Activated T-helper 17 cell treated with anti-CD3 and anti-CD28 coated beads, Interleukin-2, amount 50 U/mL, for 72 hours (primary cell): ENCODE results near the gene NRBP1. TPM values are rescaled to one million over a fixed set of nuclear protein-coding genes. Genes with fewer than 3 reads are reported as not detected.

Source experiments
- ATAC-seq: fragments of 150-1000 bp; cut with Tn5 transposase; replicated peaks from 2 replicates; pipeline ENCODE4 v1.10.0; 2021; ENCODE audit warnings: mild to moderate bottlenecking, moderate library complexity
- H3K27ac Mint-ChIP-seq: one replicate; pipeline ENCODE4 v1.8.0; 2022; ENCODE audit warnings: mixed read lengths
- H3K27me3 Mint-ChIP-seq: one replicate; pipeline ENCODE4 v1.8.0; 2022; ENCODE audit warnings: mixed read lengths
- H3K36me3 Mint-ChIP-seq: one replicate; pipeline ENCODE4 v1.8.0; 2022; ENCODE audit warnings: low read depth, mild to moderate bottlenecking, mixed read lengths
- H3K4me1 Mint-ChIP-seq: one replicate; pipeline ENCODE4 v1.8.0; 2022; ENCODE audit warnings: mixed read lengths
- H3K4me3 Mint-ChIP-seq: one replicate; pipeline ENCODE4 v1.8.0; 2022; ENCODE audit warnings: mild to moderate bottlenecking, mixed read lengths
- H3K9me3 Mint-ChIP-seq: one replicate; pipeline ENCODE4 v1.8.0; 2022; ENCODE audit warnings: mixed read lengths
- total RNA-seq, 2 donors: library from RNA; stranded (reverse); gene quantifications; one replicate each; pipeline ENCODE4 v1.2.3, GENCODE V29; 2022

NRBP1 gene
- total RNA-seq: 10 to 100 TPM; 65.2 to 76.1 TPM

GRCh38 chr2:27428213-27428977 is at the start of gene NRBP1:
NRBP1 (plus strand) TSS chr2:27428631; CDS start chr2:27433274, 4,643 bp downstream.
- no peaks in the 10 kb centered on the region for H3K9me3 Mint-ChIP-seq
- peak within 1 kb of the TSS; percentile 98 for H3K27ac Mint-ChIP-seq
- peak; percentile 89 for ATAC-seq

GRCh38 chr2:27378809-27379290 is 49.6 kb upstream of the NRBP1 start:
- no peak for ATAC-seq
- Mint-ChIP-seq H3K4me1 (peaks cover 11% of the 10 kb centered on the region), H3K9me3 (no peaks in the 10 kb centered on the region), H3K27me3 (no peaks in the 10 kb centered on the region), H3K36me3 (peaks cover 100% of the 10 kb centered on the region), H3K27ac (peak overlapping the region; percentile 95), H3K4me3 (peak overlapping the region; percentile 94)

More at GRCh38 chr2:27428213-27428977, at the start of gene NRBP1:
- Mint-ChIP-seq H3K4me1 (peaks cover 18% of the 10 kb centered on the region), H3K4me3 (peak within 1 kb of the TSS; percentile 98), H3K36me3 (peaks cover 44% of the 10 kb centered on the region), H3K27me3 (no peaks in the 10 kb centered on the region)

GRCh38 chr2:27379383-27379835 is 49.0 kb upstream of the NRBP1 start:
- peak overlapping the region; percentile 95 for H3K27ac Mint-ChIP-seq
- peaks cover 100% of the 10 kb centered on the region for H3K36me3 Mint-ChIP-seq
- H3K4me1 Mint-ChIP-seq: peaks cover 11% of the 10 kb centered on the region
- H3K4me3 Mint-ChIP-seq: peak overlapping the region; percentile 94
- no peaks in the 10 kb centered on the region for H3K9me3 Mint-ChIP-seq
- ATAC-seq: no peak
- H3K27me3 Mint-ChIP-seq: no peaks in the 10 kb centered on the region

- Mint-ChIP-seq H3K9me3 (no peaks in the 10 kb centered on the region), H3K4me1 (peaks cover 11% of the 10 kb centered on the region), H3K27ac (peak overlapping the region; percentile 95), H3K4me3 (peak overlapping the region; percentile 94), H3K36me3 (peaks cover 100% of the 10 kb centered on the region), H3K27me3 (no peaks in the 10 kb centered on the region)
- peak; percentile 69 for ATAC-seq
Observed at GRCh38 chr2:27379836-27380625, 48.4 kb upstream of the NRBP1 start.

GRCh38 chr2:27380626-27381545 is 47.5 kb upstream of the NRBP1 start, which contains the start of gene ZNF513:
ZNF513 (minus strand) TSS chr2:27380734; CDS start chr2:27380526, 208 bp downstream.
- Mint-ChIP-seq H3K27ac (peak within 1 kb of the TSS; percentile 95), H3K9me3 (no peaks in the 10 kb centered on the region), H3K36me3 (peaks cover 100% of the 10 kb centered on the region), H3K4me1 (peaks cover 11% of the 10 kb centered on the region), H3K4me3 (peak within 1 kb of the TSS; percentile 94), H3K27me3 (no peaks in the 10 kb centered on the region)
- ATAC-seq: peak; percentile 96

- peaks cover 100% of the 10 kb centered on the region for H3K36me3 Mint-ChIP-seq
- no peaks in the 10 kb centered on the region for H3K9me3 Mint-ChIP-seq
- no peaks in the 10 kb centered on the region for H3K27me3 Mint-ChIP-seq
- H3K27ac Mint-ChIP-seq: peak overlapping the region; percentile 95
- no peak for ATAC-seq
- H3K4me3 Mint-ChIP-seq: peak overlapping the region; percentile 94
- peaks cover 11% of the 10 kb centered on the region for H3K4me1 Mint-ChIP-seq
Observed at GRCh38 chr2:27381577-27382181, 46.8 kb upstream of the NRBP1 start.

- H3K4me3 Mint-ChIP-seq: peak overlapping the region; percentile 64
- H3K4me1 Mint-ChIP-seq: peaks cover 17% of the 10 kb centered on the region
- peak; percentile 71 for ATAC-seq
- peak overlapping the region; percentile 78 for H3K27ac Mint-ChIP-seq
- H3K36me3 Mint-ChIP-seq: peaks cover 66% of the 10 kb centered on the region
- H3K9me3 Mint-ChIP-seq: no peaks in the 10 kb centered on the region
- H3K27me3 Mint-ChIP-seq: no peaks in the 10 kb centered on the region
Observed at GRCh38 chr2:27390822-27391679, 37.4 kb upstream of the NRBP1 start.

- ATAC-seq: no peak
- Mint-ChIP-seq H3K36me3 (peaks cover 69% of the 10 kb centered on the region), H3K4me1 (peaks cover 20% of the 10 kb centered on the region), H3K9me3 (no peaks in the 10 kb centered on the region), H3K4me3 (no peak overlapping the region), H3K27me3 (no peaks in the 10 kb centered on the region), H3K27ac (peak overlapping the region; percentile 34)
Observed at GRCh38 chr2:27393225-27393624, 35.2 kb upstream of the NRBP1 start.

- no peak overlapping the region for H3K4me3 Mint-ChIP-seq
- no peak overlapping the region for H3K27ac Mint-ChIP-seq
- H3K9me3 Mint-ChIP-seq: no peaks in the 10 kb centered on the region
- H3K4me1 Mint-ChIP-seq: peaks cover 22% of the 10 kb centered on the region
- ATAC-seq: no peak
- peaks cover 79% of the 10 kb centered on the region for H3K36me3 Mint-ChIP-seq
- H3K27me3 Mint-ChIP-seq: no peaks in the 10 kb centered on the region
Observed at GRCh38 chr2:27398962-27399361, 29.5 kb upstream of the NRBP1 start.

GRCh38 chr2:27400348-27401135 is 27.9 kb upstream of the NRBP1 start:
- H3K4me3 Mint-ChIP-seq: peak overlapping the region; percentile 33
- peak overlapping the region; percentile 79 for H3K27ac Mint-ChIP-seq
- no peaks in the 10 kb centered on the region for H3K27me3 Mint-ChIP-seq
- peaks cover 22% of the 10 kb centered on the region for H3K4me1 Mint-ChIP-seq
- no peak for ATAC-seq
- no peaks in the 10 kb centered on the region for H3K9me3 Mint-ChIP-seq
- peaks cover 87% of the 10 kb centered on the region for H3K36me3 Mint-ChIP-seq

- no peak for ATAC-seq
- H3K27me3 Mint-ChIP-seq: peaks cover 2% of the 10 kb centered on the region
- H3K27ac Mint-ChIP-seq: peak overlapping the region; percentile 85
- peaks cover 54% of the 10 kb centered on the region for H3K36me3 Mint-ChIP-seq
- peaks cover 15% of the 10 kb centered on the region for H3K4me1 Mint-ChIP-seq
- peak overlapping the region; percentile 89 for H3K4me3 Mint-ChIP-seq
- H3K9me3 Mint-ChIP-seq: peaks cover 4% of the 10 kb centered on the region
Observed at GRCh38 chr2:27407798-27408491, 20.5 kb upstream of the NRBP1 start.
